Activated naive CD4-positive, alpha-beta T cell treated with anti-CD3 and anti-CD28 coated beads, Interleukin-2, amount 10 ng/mL, durations not matched to agents 7 days and 5 days (primary cell): ENCODE measurements around the gene CTCFL.

Experiments used
- CTCF ChIA-PET: fragments of 350-600 bp; sonication (Branson Sonifier 250); formaldehyde crosslinking; loops from one replicate; lab custom pipeline; 2021; ENCODE audit warnings: antibody characterized with exemption; lab: Charles Lee
- DNase-seq: peaks from one replicate; pipeline ENCODE4 v3.0.0-alpha.2; 2020
- H3K27ac Mint-ChIP-seq: one replicate; pipeline ENCODE4 v1.8.0; 2021; ENCODE audit warnings: mild to moderate bottlenecking, moderate library complexity, mixed read lengths
- H3K27me3 Mint-ChIP-seq: one replicate; pipeline ENCODE4 v1.8.0; 2021; ENCODE audit warnings: mild to moderate bottlenecking, mixed read lengths
- H3K36me3 Mint-ChIP-seq: one replicate; pipeline ENCODE4 v1.8.0; 2021; ENCODE audit warnings: mixed read lengths
- H3K4me1 Mint-ChIP-seq: one replicate; pipeline ENCODE4 v1.8.0; 2021; ENCODE audit warnings: mixed read lengths
- H3K4me3 Mint-ChIP-seq: one replicate; pipeline ENCODE4 v1.8.0; 2021; ENCODE audit warnings: mild to moderate bottlenecking, moderate library complexity, mixed read lengths
- H3K9me3 Mint-ChIP-seq: one replicate; pipeline ENCODE4 v1.8.0; 2021; ENCODE audit warnings: mixed read lengths

CTCFL gene

GRCh38 chr20:57535297-57535696 lies 10.4 kb upstream of the CTCFL start:
- CTCF ChIA-PET: interaction anchor here (1.2 kb wide), 1 partner anchor 54 kb away, joined by 3 read pairs; no protein-coding TSS in a partner anchor
- DNase-seq: no peak
- no peak overlapping the region for H3K4me3 Mint-ChIP-seq
- no peaks in the 10 kb centered on the region for H3K36me3 Mint-ChIP-seq
- H3K4me1 Mint-ChIP-seq: no peaks in the 10 kb centered on the region
- H3K9me3 Mint-ChIP-seq: no peaks in the 10 kb centered on the region
- peaks cover 70% of the 10 kb centered on the region for H3K27me3 Mint-ChIP-seq
- no peak overlapping the region for H3K27ac Mint-ChIP-seq

DNA sequence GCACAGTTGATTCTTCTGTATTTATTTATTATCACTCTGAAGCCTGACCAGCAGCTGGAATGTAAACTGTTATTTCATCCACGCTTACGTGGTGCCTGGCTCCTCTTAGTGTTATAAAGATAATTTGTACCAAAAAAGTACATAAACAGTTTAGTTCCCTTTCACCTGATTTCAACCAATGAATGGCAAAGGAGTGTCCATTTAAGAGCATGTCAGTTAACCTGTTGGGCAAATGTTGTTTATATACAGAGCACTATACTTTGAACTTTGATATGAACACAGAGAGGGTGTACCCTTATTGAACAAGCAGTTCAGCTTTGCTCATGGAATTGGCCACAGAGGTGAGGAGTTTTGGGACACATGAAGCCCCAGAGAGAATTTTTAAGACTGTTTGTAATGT lies 7.2 kb upstream of the CTCFL start:
- Mint-ChIP-seq H3K4me1 (no peaks in the 10 kb centered on the region), H3K4me3 (no peak overlapping the region), H3K27me3 (peaks cover 61% of the 10 kb centered on the region), H3K9me3 (no peaks in the 10 kb centered on the region), H3K27ac (no peak overlapping the region), H3K36me3 (no peaks in the 10 kb centered on the region)
- CTCF ChIA-PET: interaction anchor here (1.2 kb wide), 1 partner anchor 8 kb away, joined by 4 read pairs; no protein-coding TSS in a partner anchor
- no peak for DNase-seq

- no peaks in the 10 kb centered on the region for H3K9me3 Mint-ChIP-seq
- no peaks in the 10 kb centered on the region for H3K36me3 Mint-ChIP-seq
- DNase-seq: no peak
- no peaks in the 10 kb centered on the region for H3K4me1 Mint-ChIP-seq
- H3K4me3 Mint-ChIP-seq: no peak overlapping the region
- peaks cover 49% of the 10 kb centered on the region for H3K27me3 Mint-ChIP-seq
- no peak overlapping the region for H3K27ac Mint-ChIP-seq
- CTCF ChIA-PET: interaction anchor here (1.3 kb wide), 1 partner anchor 9 kb away, joined by 3 read pairs; no protein-coding TSS in a partner anchor
These were observed 5.5 kb upstream of the CTCFL start for GRCh38 chr20:57530327-57530981.

DNA sequence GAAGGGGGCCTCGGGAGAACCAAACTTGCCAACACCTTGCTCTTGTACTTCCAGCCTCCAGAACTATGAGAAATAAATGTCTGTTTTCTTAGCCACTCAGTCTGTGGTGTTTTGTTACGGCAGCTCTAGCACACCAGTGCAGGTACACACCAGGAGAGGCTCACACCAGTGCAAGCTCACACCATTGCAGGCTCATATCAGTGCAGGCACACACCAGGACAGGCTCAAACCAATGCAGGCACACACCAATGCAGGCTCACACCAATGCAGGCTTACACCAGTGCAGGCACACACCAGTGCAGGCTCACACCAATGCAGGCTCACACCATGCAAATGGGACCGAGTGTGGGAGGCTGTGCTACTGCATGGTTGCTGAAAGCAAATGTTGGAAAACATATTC lies 4.9 kb upstream of the CTCFL start:
- no peak overlapping the region for H3K27ac Mint-ChIP-seq
- H3K9me3 Mint-ChIP-seq: no peaks in the 10 kb centered on the region
- peaks cover 44% of the 10 kb centered on the region for H3K27me3 Mint-ChIP-seq
- DNase-seq: no peak
- no peak overlapping the region for H3K4me3 Mint-ChIP-seq
- no peaks in the 10 kb centered on the region for H3K36me3 Mint-ChIP-seq
- H3K4me1 Mint-ChIP-seq: no peaks in the 10 kb centered on the region
- CTCF ChIA-PET: no interaction called here

DNA sequence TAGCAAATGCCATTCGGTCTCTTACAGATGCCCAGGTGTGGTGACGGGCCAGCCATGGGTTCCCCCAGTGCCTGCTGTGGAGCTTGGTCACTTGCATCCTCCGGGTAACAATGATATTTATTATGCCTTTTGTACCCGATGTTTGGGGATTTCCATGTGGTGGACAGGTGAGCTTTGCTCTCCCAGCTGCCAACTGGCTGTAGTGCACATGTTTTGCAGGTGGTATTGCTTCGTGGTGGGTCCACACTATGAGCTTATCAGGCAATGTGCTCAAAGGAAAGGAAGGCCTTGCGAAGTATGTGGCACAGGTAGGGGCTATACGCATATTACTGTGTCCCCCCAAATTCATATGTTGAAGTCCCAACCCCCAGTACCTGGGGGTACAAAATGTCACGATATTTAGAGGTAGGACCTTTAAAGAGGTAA lies 4.2 kb upstream of the CTCFL start:
- DNase-seq: no peak
- CTCF ChIA-PET: no interaction called here
- Mint-ChIP-seq H3K4me3 (no peak overlapping the region), H3K9me3 (no peaks in the 10 kb centered on the region), H3K27ac (no peak overlapping the region), H3K4me1 (no peaks in the 10 kb centered on the region), H3K27me3 (peaks cover 39% of the 10 kb centered on the region), H3K36me3 (no peaks in the 10 kb centered on the region)

DNA sequence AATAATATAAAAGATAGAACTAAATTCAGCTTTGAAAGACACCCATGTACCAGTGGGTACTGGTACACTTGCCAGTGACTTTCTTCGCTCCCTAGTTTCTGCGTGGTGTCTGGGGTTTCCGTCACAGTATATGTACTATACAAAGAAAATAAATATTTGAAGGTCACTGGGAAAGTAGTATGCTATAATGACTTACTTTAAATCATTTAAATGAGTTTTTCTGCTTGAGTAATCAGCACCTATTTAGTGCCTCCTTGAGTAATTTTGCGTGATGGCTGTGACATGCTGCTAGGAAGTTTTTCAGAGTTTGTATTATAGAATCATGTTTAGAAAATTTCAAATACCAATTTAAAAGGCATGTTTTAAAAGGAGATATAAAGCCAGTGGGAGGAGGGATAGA lies 3.2 kb upstream of the CTCFL start:
- Mint-ChIP-seq H3K9me3 (no peaks in the 10 kb centered on the region), H3K27ac (no peak overlapping the region), H3K4me3 (no peak overlapping the region), H3K4me1 (peaks cover 9% of the 10 kb centered on the region), H3K27me3 (peaks cover 29% of the 10 kb centered on the region), H3K36me3 (no peaks in the 10 kb centered on the region)
- no peak for DNase-seq
- CTCF ChIA-PET: interaction anchor here (0.9 to 1.3 kb wide), 2 partner anchors 10 to 65 kb away, joined by 3 to 5 read pairs; no protein-coding TSS in a partner anchor

- CTCF ChIA-PET: interaction anchor here (0.9 to 1.3 kb wide), 2 partner anchors 10 to 65 kb away, joined by 3 to 5 read pairs; no protein-coding TSS in a partner anchor
- Mint-ChIP-seq H3K36me3 (no peaks in the 10 kb centered on the region), H3K27me3 (peaks cover 25% of the 10 kb centered on the region), H3K4me3 (no peak overlapping the region), H3K9me3 (no peaks in the 10 kb centered on the region), H3K27ac (no peak overlapping the region), H3K4me1 (peaks cover 13% of the 10 kb centered on the region)
- no peak for DNase-seq
These were observed 2.8 kb upstream of the CTCFL start for GRCh38 chr20:57527728-57528127.

DNA sequence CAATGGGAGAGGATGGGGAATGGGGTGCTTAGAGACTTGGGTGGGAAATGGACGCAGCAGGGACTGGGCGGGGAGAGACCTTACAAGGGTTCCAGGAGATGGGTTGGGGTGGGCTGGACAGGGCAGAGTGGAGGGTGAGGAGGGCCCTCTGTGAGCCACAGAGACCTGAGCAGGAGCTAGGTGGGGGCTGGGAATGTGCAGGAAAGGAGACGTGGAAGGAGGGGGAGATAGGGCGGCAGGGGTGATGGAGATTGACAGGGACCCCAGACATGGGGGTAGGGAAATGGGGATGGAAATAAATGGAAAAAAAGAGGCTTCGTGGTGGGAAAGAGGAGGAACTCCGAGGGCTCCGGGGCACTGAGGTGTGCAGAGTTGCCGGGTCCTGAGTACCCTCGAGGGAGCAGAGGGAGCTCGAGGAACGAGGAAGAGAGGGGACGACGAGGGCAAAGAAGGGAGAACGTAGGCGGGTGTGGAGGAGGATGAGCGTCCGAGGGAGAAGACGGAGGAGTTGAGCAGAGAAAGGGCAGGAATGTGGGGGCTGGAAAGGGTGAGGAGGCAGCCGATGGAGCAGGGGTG lies 2.0 kb upstream of the CTCFL start:
- Mint-ChIP-seq H3K4me3 (no peak overlapping the region), H3K27ac (no peak overlapping the region)

GRCh38 chr20:57526087-57526884 lies 1.3 kb upstream of the CTCFL start:
- Mint-ChIP-seq H3K4me3 (no peak overlapping the region), H3K4me1 (peaks cover 23% of the 10 kb centered on the region), H3K27ac (no peak overlapping the region), H3K36me3 (no peaks in the 10 kb centered on the region), H3K27me3 (peaks cover 20% of the 10 kb centered on the region), H3K9me3 (no peaks in the 10 kb centered on the region)
- DNase-seq: no peak
- CTCF ChIA-PET: no interaction called here

More for the DNA sequence above, 2.0 kb upstream of the CTCFL start:
- H3K27me3 Mint-ChIP-seq: peaks cover 20% of the 10 kb centered on the region
- H3K9me3 Mint-ChIP-seq: no peaks in the 10 kb centered on the region
- no peaks in the 10 kb centered on the region for H3K36me3 Mint-ChIP-seq
- H3K4me1 Mint-ChIP-seq: peaks cover 20% of the 10 kb centered on the region
- no peak for DNase-seq
- CTCF ChIA-PET: interaction anchor here (1.3 kb wide), 1 partner anchor 11 kb away, joined by 5 read pairs; no protein-coding TSS in a partner anchor

DNA sequence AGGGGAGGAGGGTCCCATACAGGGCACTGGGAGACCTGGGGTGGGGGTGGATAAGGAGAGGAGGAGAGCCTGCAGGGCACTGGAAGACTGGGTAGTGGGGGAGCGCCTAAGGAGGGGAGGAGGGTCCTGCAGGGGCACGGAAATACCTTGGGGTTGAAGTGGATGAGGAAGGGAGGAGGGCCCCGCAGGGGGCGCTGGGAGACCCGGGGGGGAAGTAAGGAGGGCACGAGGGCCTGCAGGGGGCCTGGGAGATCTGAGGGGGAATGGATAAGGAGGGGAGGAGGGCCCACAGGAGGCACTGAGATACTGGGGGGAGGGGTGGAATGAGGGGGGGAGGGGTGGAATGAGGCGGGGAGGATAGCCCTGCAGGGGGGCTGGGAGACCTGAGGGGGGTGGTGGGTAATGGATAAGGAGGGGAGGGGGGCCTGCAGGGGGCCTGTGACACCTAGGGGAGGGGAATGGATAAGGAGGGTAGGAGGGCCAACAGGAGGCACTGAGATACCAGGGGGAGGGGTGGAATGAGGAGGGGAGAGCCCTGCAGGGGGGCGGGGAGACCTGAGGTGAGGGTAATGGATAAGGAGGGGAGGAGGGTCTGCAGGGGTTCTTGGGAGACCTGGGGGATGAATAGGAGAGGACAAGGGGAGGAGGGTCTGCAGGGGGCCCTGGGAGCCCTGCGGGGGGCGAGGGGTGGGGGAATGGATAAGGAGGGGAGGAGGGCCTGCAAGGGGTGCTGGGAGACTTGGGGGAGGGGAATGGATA lies 567 bp upstream of the CTCFL start:
- peaks cover 23% of the 10 kb centered on the region for H3K4me1 Mint-ChIP-seq
- no peak overlapping the region for H3K4me3 Mint-ChIP-seq
- H3K9me3 Mint-ChIP-seq: no peaks in the 10 kb centered on the region
- CTCF ChIA-PET: no interaction called here
- DNase-seq: no peak
- peaks cover 20% of the 10 kb centered on the region for H3K27me3 Mint-ChIP-seq
- H3K36me3 Mint-ChIP-seq: no peaks in the 10 kb centered on the region
- H3K27ac Mint-ChIP-seq: no peak overlapping the region

- DNase-seq: no peak
- Mint-ChIP-seq H3K4me1 (peaks cover 23% of the 10 kb centered on the region), H3K36me3 (no peaks in the 10 kb centered on the region), H3K4me3 (no peak overlapping the region), H3K27me3 (peaks cover 7% of the 10 kb centered on the region), H3K9me3 (no peaks in the 10 kb centered on the region), H3K27ac (no peak overlapping the region)
- CTCF ChIA-PET: interaction anchor here (0.8 kb wide), 1 partner anchor 9 kb away, joined by 3 read pairs; no protein-coding TSS in a partner anchor
These were observed 1.2 kb downstream of the CTCFL start for GRCh38 chr20:57523782-57524181.

DNA sequence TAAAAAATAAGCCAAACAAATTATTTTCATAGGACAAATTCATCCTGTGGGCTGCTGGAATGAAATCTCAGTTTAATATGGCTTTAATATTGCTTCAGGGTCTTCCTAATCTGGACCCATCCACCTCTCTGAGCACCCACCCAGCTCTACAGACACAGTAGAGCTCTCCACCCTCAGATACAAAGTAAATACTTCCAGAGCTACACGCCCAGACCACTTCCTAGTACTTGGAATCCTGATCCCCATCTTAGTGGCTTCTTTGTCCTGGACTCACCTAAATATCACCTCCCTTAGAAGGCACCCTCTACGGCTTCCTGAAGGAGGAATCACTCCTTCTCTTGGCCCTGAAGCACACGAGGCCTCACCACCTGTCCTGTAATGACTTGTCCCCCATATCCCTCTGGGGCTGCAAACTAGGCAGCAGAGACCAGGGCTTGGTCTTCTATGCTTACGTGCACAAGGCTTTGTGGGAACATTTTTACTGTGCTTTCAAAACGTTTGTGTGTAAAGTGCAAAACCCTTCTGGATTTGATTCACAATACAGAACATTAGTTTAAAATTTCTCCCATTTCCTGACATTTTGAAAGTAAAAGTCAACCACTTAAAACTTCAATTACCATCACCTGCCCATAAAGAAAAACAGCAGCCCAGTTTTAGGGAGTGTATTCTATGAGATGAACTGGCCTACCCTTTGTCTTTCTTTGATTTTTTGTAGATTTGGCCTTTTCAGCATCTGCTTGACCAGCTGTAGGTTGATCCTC lies 2.4 kb downstream of the CTCFL start:
- DNase-seq: no peak
- Mint-ChIP-seq H3K4me3 (no peak overlapping the region), H3K9me3 (no peaks in the 10 kb centered on the region), H3K36me3 (no peaks in the 10 kb centered on the region), H3K27ac (no peak overlapping the region), H3K27me3 (peaks cover 7% of the 10 kb centered on the region), H3K4me1 (peaks cover 23% of the 10 kb centered on the region)
- CTCF ChIA-PET: interaction anchor here (0.9 to 2.5 kb wide), 5 partner anchors 9 to 712 kb away, joined by 3 to 5 read pairs (median 3); no protein-coding TSS in a partner anchor

- CTCF ChIA-PET: interaction anchor here (0.7 kb wide), 1 partner anchor 255 kb away, joined by 5 read pairs; no protein-coding TSS in a partner anchor
- no peak for DNase-seq
- Mint-ChIP-seq H3K27ac (no peak overlapping the region), H3K4me1 (peaks cover 12% of the 10 kb centered on the region), H3K4me3 (no peak overlapping the region), H3K9me3 (no peaks in the 10 kb centered on the region), H3K27me3 (peaks cover 7% of the 10 kb centered on the region), H3K36me3 (no peaks in the 10 kb centered on the region)
These were observed 7.0 kb downstream of the CTCFL start for GRCh38 chr20:57517904-57518303.
